Mesendoderm (in vitro differentiated cells): ENCODE results near the gene MSH2.

Source experiments
- DNase-seq: peaks from one replicate; pipeline ENCODE4 v3.0.0; 2013
- H2AK5ac ChIP-seq: 2 replicates; pipeline ENCODE4 v1.6.1; 2013; ENCODE audit warnings: low read length, inconsistent platforms
- H2BK120ac ChIP-seq: 2 replicates; pipeline ENCODE4 v1.6.1; 2013; ENCODE audit warnings: low read depth, mild to moderate bottlenecking, low read length, moderate library complexity, mixed read lengths
- H2BK15ac ChIP-seq: replicated peaks from 2 replicates; pipeline ENCODE4 v1.6.1; 2013; ENCODE audit warnings: low read depth, mild to moderate bottlenecking, moderate library complexity
- H2BK5ac ChIP-seq: 2 replicates; pipeline ENCODE4 v1.6.1; 2013; ENCODE audit warnings: low read length, inconsistent platforms
- H3K18ac ChIP-seq: 2 replicates; pipeline ENCODE4 v1.6.1; 2013; ENCODE audit warnings: mild to moderate bottlenecking, low read length, mixed read lengths
- H3K23ac ChIP-seq: one replicate; pipeline ENCODE4 v1.6.1; 2013; ENCODE audit warnings: low read length
- H3K27ac ChIP-seq: 2 replicates; pipeline ENCODE4 v1.5.1; 2013; ENCODE audit warnings: low read depth, mild to moderate bottlenecking, inconsistent platforms, low read length, moderate library complexity
- H3K27me3 ChIP-seq: 2 replicates; pipeline ENCODE4 v1.6.1; 2013; ENCODE audit warnings: low read length, control low read depth, mild to moderate bottlenecking, inconsistent platforms; ENCODE audit not compliant: insufficient read depth, poor library complexity
- H3K36me3 ChIP-seq: 2 replicates; pipeline ENCODE4 v1.6.1; 2013; ENCODE audit warnings: low read length, inconsistent platforms; ENCODE audit not compliant: control insufficient read depth, insufficient read depth
- H3K4ac ChIP-seq: one replicate; pipeline ENCODE4 v1.6.1; 2013; ENCODE audit warnings: low read depth, mild to moderate bottlenecking, low read length, moderate library complexity
- H3K4me1 ChIP-seq: 2 replicates; pipeline ENCODE4 v1.6.1; 2013; ENCODE audit warnings: low read depth, low read length, inconsistent platforms; ENCODE audit not compliant: control insufficient read depth
- H3K4me2 ChIP-seq: 2 replicates; pipeline ENCODE4 v1.6.1; 2013; ENCODE audit warnings: low read length
- H3K4me3 ChIP-seq: 2 replicates; pipeline ENCODE4 v1.5.1; 2013; ENCODE audit warnings: mild to moderate bottlenecking, low read length
- H3K56ac ChIP-seq: one replicate; pipeline ENCODE4 v1.6.1; 2013; ENCODE audit warnings: low read length
- H3K79me1 ChIP-seq: 2 replicates; pipeline ENCODE4 v1.6.1; 2013; ENCODE audit warnings: low read length, inconsistent platforms
- H3K79me2 ChIP-seq: 2 replicates; pipeline ENCODE4 v1.6.1; 2013; ENCODE audit warnings: mild to moderate bottlenecking, low read length; ENCODE audit not compliant: control insufficient read depth, insufficient read depth
- H3K9ac ChIP-seq: 2 replicates; pipeline ENCODE4 v1.6.1; 2013; ENCODE audit warnings: low read length, inconsistent platforms
- H4K5ac ChIP-seq: one replicate; pipeline ENCODE4 v1.6.1; 2013; ENCODE audit warnings: low read length
- H4K8ac ChIP-seq: one replicate; pipeline ENCODE4 v1.6.1; 2013; ENCODE audit warnings: low read depth, mild to moderate bottlenecking, control low read depth, low read length, moderate library complexity
- WGBS: extraction: QIAGEN DNeasy Blood & Tissue Kit; methylation state at CpG from one replicate; pipeline ENCODE4 v1.1.7; 2013; ENCODE audit warnings: low lambda C conversion rate, missing lambda C conversion rate; ENCODE audit not compliant: insufficient coverage; ENCODE audit errors: extremely low coverage; 5-methylcytosine and 5-hydroxymethylcytosine counted together

Gene MSH2

GRCh38 chr2:47485177-47485576, 82.2 kb downstream of the MSH2 start:
- H3K4me1 ChIP-seq, result no peaks in the 10 kb centered on the region
- H3K79me1 ChIP-seq, result no peaks in the 10 kb centered on the region
- no peak overlapping the region for H3K27ac ChIP-seq
- H2AK5ac ChIP-seq, result no peak overlapping the region
- no peak overlapping the region for H2BK15ac ChIP-seq
- no peak overlapping the region for H2BK5ac ChIP-seq
- H3K36me3 ChIP-seq, result peaks cover 2% of the 10 kb centered on the region
- H3K23ac ChIP-seq, result no peak overlapping the region
- no CpG with 5 or more reads among the region's 3 CpGs for WGBS
- no peak overlapping the region for H2BK120ac ChIP-seq
- H3K18ac ChIP-seq, result no peak overlapping the region
- H3K4ac ChIP-seq, result no peak overlapping the region
- H3K9ac ChIP-seq, result no peak overlapping the region
- H3K79me2 ChIP-seq, result no peaks in the 10 kb centered on the region
- no peak overlapping the region for H3K4me3 ChIP-seq
- H4K8ac ChIP-seq, result no peak overlapping the region
- DNase-seq, result no peak
- H4K5ac ChIP-seq, result no peak overlapping the region
- H3K27me3 ChIP-seq, result no peaks in the 10 kb centered on the region
- no peak overlapping the region for H3K4me2 ChIP-seq
- H3K56ac ChIP-seq, result no peak overlapping the region

- H3K4ac ChIP-seq, result no peak overlapping the region
- no peak overlapping the region for H2AK5ac ChIP-seq
- no peak overlapping the region for H3K56ac ChIP-seq
- no peak overlapping the region for H2BK15ac ChIP-seq
- H3K18ac ChIP-seq, result no peak overlapping the region
- H3K27ac ChIP-seq, result no peak overlapping the region
- H3K79me1 ChIP-seq, result no peaks in the 10 kb centered on the region
- H3K4me2 ChIP-seq, result no peak overlapping the region
- no peak overlapping the region for H4K8ac ChIP-seq
- H3K9ac ChIP-seq, result no peak overlapping the region
- H3K27me3 ChIP-seq, result no peaks in the 10 kb centered on the region
- no peak overlapping the region for H2BK5ac ChIP-seq
- H3K79me2 ChIP-seq, result no peaks in the 10 kb centered on the region
- H4K5ac ChIP-seq, result no peak overlapping the region
- no CpG with 5 or more reads among the region's 6 CpGs for WGBS
- H3K36me3 ChIP-seq, result peaks cover 2% of the 10 kb centered on the region
- H3K23ac ChIP-seq, result no peak overlapping the region
- H3K4me3 ChIP-seq, result no peak overlapping the region
- no peak overlapping the region for H2BK120ac ChIP-seq
- no peaks in the 10 kb centered on the region for H3K4me1 ChIP-seq
- DNase-seq, result no peak
Observed at GRCh38 chr2:47485751-47486300, 82.9 kb downstream of the MSH2 start.

- Histone ChIP-seq H3K36me3 (peaks cover 2% of the 10 kb centered on the region), H3K79me2 (no peaks in the 10 kb centered on the region), H3K23ac (no peak overlapping the region), H2AK5ac (no peak overlapping the region), H3K18ac (no peak overlapping the region), H3K4me2 (no peak overlapping the region), H3K4me1 (no peaks in the 10 kb centered on the region), H2BK120ac (no peak overlapping the region), H3K27ac (no peak overlapping the region), H3K79me1 (no peaks in the 10 kb centered on the region), H3K56ac (no peak overlapping the region), H3K9ac (no peak overlapping the region), H2BK15ac (no peak overlapping the region), H3K4ac (no peak overlapping the region), H2BK5ac (no peak overlapping the region), H4K5ac (no peak overlapping the region), H3K4me3 (no peak overlapping the region), H3K27me3 (no peaks in the 10 kb centered on the region), H4K8ac (no peak overlapping the region)
- DNase-seq, result peak; percentile 46
- no CpG with 5 or more reads among the region's 2 CpGs for WGBS
Observed at GRCh38 chr2:47486841-47487497, 84.0 kb downstream of the MSH2 start.

- no peak overlapping the region for H2BK5ac ChIP-seq
- H3K27me3 ChIP-seq, result no peaks in the 10 kb centered on the region
- H3K9ac ChIP-seq, result no peak overlapping the region
- no peak overlapping the region for H2BK15ac ChIP-seq
- H3K18ac ChIP-seq, result no peak overlapping the region
- no peak overlapping the region for H4K5ac ChIP-seq
- H2BK120ac ChIP-seq, result no peak overlapping the region
- no peak overlapping the region for H3K4me3 ChIP-seq
- DNase-seq, result no peak
- H3K56ac ChIP-seq, result no peak overlapping the region
- no CpG with 5 or more reads among the region's 1 CpG for WGBS
- H3K27ac ChIP-seq, result no peak overlapping the region
- no peaks in the 10 kb centered on the region for H3K79me2 ChIP-seq
- no peak overlapping the region for H3K23ac ChIP-seq
- no peak overlapping the region for H2AK5ac ChIP-seq
- H3K79me1 ChIP-seq, result no peaks in the 10 kb centered on the region
- no peak overlapping the region for H4K8ac ChIP-seq
- peaks cover 2% of the 10 kb centered on the region for H3K36me3 ChIP-seq
- no peaks in the 10 kb centered on the region for H3K4me1 ChIP-seq
- H3K4ac ChIP-seq, result no peak overlapping the region
- no peak overlapping the region for H3K4me2 ChIP-seq
Observed at GRCh38 chr2:47487498-47487875, 84.5 kb downstream of the MSH2 start.

- Histone ChIP-seq H2BK120ac (no peak overlapping the region), H3K27ac (no peak overlapping the region), H3K23ac (no peak overlapping the region), H3K4me2 (no peak overlapping the region), H3K9ac (no peak overlapping the region), H3K79me2 (no peaks in the 10 kb centered on the region), H3K36me3 (peaks cover 2% of the 10 kb centered on the region), H2BK5ac (no peak overlapping the region), H3K4ac (no peak overlapping the region), H3K27me3 (no peaks in the 10 kb centered on the region), H2AK5ac (no peak overlapping the region), H3K4me3 (no peak overlapping the region), H4K5ac (no peak overlapping the region), H3K4me1 (no peaks in the 10 kb centered on the region), H3K18ac (no peak overlapping the region), H2BK15ac (no peak overlapping the region), H3K79me1 (no peaks in the 10 kb centered on the region), H3K56ac (no peak overlapping the region), H4K8ac (no peak overlapping the region)
- no CpG with 5 or more reads among the region's 9 CpGs for WGBS
- DNase-seq, result no peak
Observed at GRCh38 chr2:47488870-47489584, 86.1 kb downstream of the MSH2 start.
